Kidney (tissue), 14 donors: ENCODE results near the gene UAP1L1. TPM values are rescaled to one million over a fixed set of nuclear protein-coding genes. Genes with fewer than 3 reads are reported as not detected.
"Not testable (repeated sequence)": the region's sequence is repeated elsewhere in the genome, so short reads cannot be mapped to it uniquely, and the experiment has no call there.

Experiments
- DNase-seq, 5 donors: peaks; one replicate each; pipeline ENCODE4 v3.0.0-alpha.2; 2013 to 2020
- FAIRE-seq: peaks from 2 replicates; lab custom pipeline; 2012; peaks lifted over from hg19 to GRCh38; lab: Jason Lieb, UNC
- H3K27ac ChIP-seq, 2 donors: one replicate each; pipeline ENCODE4 v1.7.0; 2013; ENCODE audit warnings: low read depth in 2 of 2, low read length in 2 of 2, inconsistent platforms in 1 of 2
- H3K27me3 ChIP-seq: one replicate; pipeline ENCODE4 v1.7.1; 2013; ENCODE audit warnings: low read length, inconsistent platforms; ENCODE audit not compliant: control insufficient read depth, insufficient read depth
- H3K36me3 ChIP-seq, 3 donors: one replicate each; pipeline versions ENCODE4 v1.7.0 to v1.7.1; 2013; ENCODE audit warnings: low read length in 3 of 3, control low read depth in 1 of 3, inconsistent platforms in 1 of 3; ENCODE audit not compliant: insufficient read depth in 3 of 3, control insufficient read depth in 2 of 3
- H3K4me1 ChIP-seq, 3 donors: one replicate each; pipeline versions ENCODE4 v1.7.0 to v1.7.1; 2013; ENCODE audit warnings: low read length in 3 of 3, inconsistent platforms in 1 of 3, low read depth in 1 of 3; ENCODE audit not compliant: control insufficient read depth in 2 of 3, insufficient read depth in 2 of 3
- H3K4me3 ChIP-seq, 3 donors: one replicate each; pipeline versions ENCODE4 v1.7.0 to v1.8.1; 2013; ENCODE audit warnings: low read length in 3 of 3, control low read depth in 1 of 3, inconsistent platforms in 1 of 3
- H3K9ac ChIP-seq, 3 donors: one replicate each; pipeline versions ENCODE4 v1.7.0 to v1.7.1; 2013; ENCODE audit warnings: low read length in 3 of 3, control low read depth in 1 of 3, inconsistent platforms in 1 of 3
- H3K9me3 ChIP-seq, 3 donors: one replicate each; pipeline versions ENCODE4 v1.7.0 to v1.7.1; 2013; ENCODE audit warnings: low read length in 3 of 3, control low read depth in 1 of 3, inconsistent platforms in 1 of 3; ENCODE audit not compliant: control insufficient read depth in 2 of 3, insufficient read depth in 1 of 3
- intact Hi-C: fragments of 100-400 bp; cut with DNase I; formaldehyde crosslinking; loops from one replicate; pipeline ENCODE4 v1.11.1; 2022
- polyA plus RNA-seq: library from polyadenylated mRNA; stranded (reverse); fragments of 350-450 nt; fragmentation: Illumina TruSeq; extraction: RNeasy Lipid Tissue Mini Kit (QIAGEN cat#74804); gene quantifications from one replicate; pipeline ENCODE4 v1.2.3, GENCODE V29; 2014; ENCODE audit warnings: low read depth, low replicate concordance; ENCODE audit not compliant: insufficient read depth
- total RNA-seq: library from RNA; stranded (reverse); fragmentation: NEBNext Ultra II Directional; extraction: Animal tissue kit (Norgen Biotek cat#: 25700); gene quantifications from one replicate; pipeline ENCODE4 v1.2.1, GENCODE V29; 2021
- TF ChIP-seq, protein P1 (sequence below): IDR thresholded peaks from 3 replicates; pipeline ENCODE4 v1.5.1; 2012; ENCODE audit warnings: mild to moderate bottlenecking, moderate library complexity, borderline replicate concordance; ENCODE audit not compliant: insufficient read depth; ENCODE audit errors: extremely low read depth
- donor health status: control.
- donor health status: control.
- donor health status: control.
- donor health status: control.
- donor health status: control.
- donor health status: DM: yes; HTN: yes; CAD: no.
- donor health status: Normal renal cell carcinoma (clear cell type).

UAP1L1 gene
- total and polyA plus RNA-seq, 2 donors from 2014 or later: 12.7 to 14.4 TPM

- Histone ChIP-seq H3K9ac (no peak within 1 kb of the TSS), H3K36me3 (no peaks in the 10 kb centered on the region), H3K27ac (no peak within 1 kb of the TSS), H3K4me3 (no peak within 1 kb of the TSS), H3K9me3 (no peaks in the 10 kb centered on the region), H3K4me1 (peaks cover 0 to 25% (median 15%) of the 10 kb centered on the region in 3 donors), H3K27me3 (no peaks in the 10 kb centered on the region)
- FAIRE-seq (no peak), DNase-seq (no peak)
- TF ChIP-seq, protein P1, sequence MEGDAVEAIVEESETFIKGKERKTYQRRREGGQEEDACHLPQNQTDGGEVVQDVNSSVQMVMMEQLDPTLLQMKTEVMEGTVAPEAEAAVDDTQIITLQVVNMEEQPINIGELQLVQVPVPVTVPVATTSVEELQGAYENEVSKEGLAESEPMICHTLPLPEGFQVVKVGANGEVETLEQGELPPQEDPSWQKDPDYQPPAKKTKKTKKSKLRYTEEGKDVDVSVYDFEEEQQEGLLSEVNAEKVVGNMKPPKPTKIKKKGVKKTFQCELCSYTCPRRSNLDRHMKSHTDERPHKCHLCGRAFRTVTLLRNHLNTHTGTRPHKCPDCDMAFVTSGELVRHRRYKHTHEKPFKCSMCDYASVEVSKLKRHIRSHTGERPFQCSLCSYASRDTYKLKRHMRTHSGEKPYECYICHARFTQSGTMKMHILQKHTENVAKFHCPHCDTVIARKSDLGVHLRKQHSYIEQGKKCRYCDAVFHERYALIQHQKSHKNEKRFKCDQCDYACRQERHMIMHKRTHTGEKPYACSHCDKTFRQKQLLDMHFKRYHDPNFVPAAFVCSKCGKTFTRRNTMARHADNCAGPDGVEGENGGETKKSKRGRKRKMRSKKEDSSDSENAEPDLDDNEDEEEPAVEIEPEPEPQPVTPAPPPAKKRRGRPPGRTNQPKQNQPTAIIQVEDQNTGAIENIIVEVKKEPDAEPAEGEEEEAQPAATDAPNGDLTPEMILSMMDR: no peak
- intact Hi-C loops: loop anchor here (10.0 kb wide), 1 partner anchor 247 kb away; no protein-coding TSS in a partner anchor
Measured at GRCh38 chr9:137031904-137032640, 45.2 kb upstream of the UAP1L1 start, which contains the start of gene FUT7. Gene FUT7, minus strand, starts transcription at chr9:137032088. Its CDS starts 97 bp downstream, at chr9:137031991.

- Histone ChIP-seq H3K4me3 (no peak overlapping the region), H3K27ac (no peak overlapping the region), H3K9ac (no peak overlapping the region), H3K27me3 (no peaks in the 10 kb centered on the region), H3K36me3 (no peaks in the 10 kb centered on the region), H3K4me1 (peaks cover 0 to 20% (median 10%) of the 10 kb centered on the region in 3 donors), H3K9me3 (no peaks in the 10 kb centered on the region)
- DNase-seq (no peak), FAIRE-seq (no peak)
- intact Hi-C loops: loop anchor here (10.0 kb wide), 1 partner anchor 248 kb away; no protein-coding TSS in a partner anchor
- TF ChIP-seq, protein P1: no peak
Measured at GRCh38 chr9:137032858-137033257, 44.5 kb upstream of the UAP1L1 start.

GRCh38 chr9:137033481-137033880, 43.8 kb upstream of the UAP1L1 start:
- not testable (repeated sequence) for DNase-seq

GRCh38 chr9:137034039-137034708, 43.1 kb upstream of the UAP1L1 start:
- DNase-seq (no peak), FAIRE-seq (no peak)
- intact Hi-C loops: loop anchor here (10.0 kb wide), 1 partner anchor 249 kb away; no protein-coding TSS in a partner anchor
- Histone ChIP-seq H3K27ac (no peak overlapping the region), H3K9ac (no peak overlapping the region), H3K27me3 (no peaks in the 10 kb centered on the region), H3K36me3 (no peaks in the 10 kb centered on the region), H3K4me1 (peaks cover 0 to 11% (median 3%) of the 10 kb centered on the region in 3 donors), H3K9me3 (no peaks in the 10 kb centered on the region), H3K4me3 (no peak overlapping the region)
- TF ChIP-seq, protein P1: no peak

More at GRCh38 chr9:137033481-137033880, 43.8 kb upstream of the UAP1L1 start:
- not testable (repeated sequence) for H3K27ac ChIP-seq, H3K9ac ChIP-seq, FAIRE-seq, H3K4me3 ChIP-seq, H3K36me3 ChIP-seq, H3K9me3 ChIP-seq, H3K27me3 ChIP-seq
- peaks cover 0 to 18% (median 10%) of the 10 kb centered on the region in 3 donors for H3K4me1 ChIP-seq
- intact Hi-C loops: loop anchor here (10.0 kb wide), 1 partner anchor 249 kb away; no protein-coding TSS in a partner anchor
